ENCODE results near the gene GNG14. TPM values are rescaled to one million over a fixed set of nuclear protein-coding genes. Genes with fewer than 3 reads are reported as not detected.
A peak's percentile ranks its signal among the peaks of the same experiment; 100 is the strongest.

GNG14 gene
- total and polyA plus RNA-seq, 10 of the 15 experiments (the other 5 are each of a cell fraction or from before 2014, with no cell fraction given): not detected

- no peak for TF ChIP-seq BACH1 (IDR thresholded peaks at IDR 0.05; ENCODE audit: borderline replicate concordance)
- no peak for TF ChIP-seq ZZZ3 (IDR thresholded peaks at IDR 0.05; ENCODE audit: control insufficient read depth, insufficient read length, low read depth)
- peak; percentile 61; the same call in 1 of the 2 replicates for TF ChIP-seq SMAD5 (IDR thresholded peaks at IDR 0.05; ENCODE audit: low read depth)
- TF ChIP-seq SUPT20H (IDR thresholded peaks at IDR 0.05; ENCODE audit: borderline replicate concordance, control insufficient read depth, low read depth, low read length): no peak
- TF ChIP-seq HDGF (IDR thresholded peaks at IDR 0.05): no peak
- TF ChIP-seq CBX3 (IDR thresholded peaks at IDR 0.05; ENCODE audit: borderline replicate concordance, low read depth): no peak
- TF ChIP-seq IKZF2 (IDR thresholded peaks at IDR 0.05): peak; percentile 21 to 55; a peak in 1 of 4 replicates
- TF ChIP-seq ZBTB33 (IDR thresholded peaks at IDR 0.05): peak; percentile 14; the same call in 1 of the 2 replicates
- no peak for TF ChIP-seq SMARCA5 (IDR thresholded peaks at IDR 0.05)
- no peak for TF ChIP-seq SPI1 (IDR thresholded peaks at IDR 0.05; ENCODE audit: borderline replicate concordance, insufficient read depth, low read depth, low read length)
- no peak for TF ChIP-seq CUX1 (IDR thresholded peaks at IDR 0.05; ENCODE audit: insufficient replicate concordance, low read depth, low read length)
- TF ChIP-seq MXI1 (IDR thresholded peaks at IDR 0.05; ENCODE audit: low read depth, low read length): peak; percentile 82
- TF ChIP-seq SMC3 (IDR thresholded peaks at IDR 0.05; ENCODE audit: borderline replicate concordance, low read length): no peak; the same call in 1 of the 2 replicates
- TF ChIP-seq CTCF (IDR thresholded peaks at IDR 0.05 in 2 of 3, conservative IDR thresholded peaks at IDR 0.05 in 1 of 3; ENCODE audit: control insufficient read depth in 2 of 3, extremely low read depth in 1 of 3, insufficient read depth in 1 of 3, low read depth in 3 of 3, low read length in 3 of 3): no peak
- peak; percentile 17; the same call in 1 of the 2 replicates for TF ChIP-seq IRF4 (IDR thresholded peaks at IDR 0.05; ENCODE audit: low read depth, low read length)
- no peak for TF ChIP-seq SUZ12 (IDR thresholded peaks at IDR 0.05; ENCODE audit: unreplicated experiment)
- no peak for TF ChIP-seq KDM1A (IDR thresholded peaks at IDR 0.05; ENCODE audit: borderline replicate concordance)
- peak; percentile 82 for TF ChIP-seq MLLT1 (IDR thresholded peaks at IDR 0.05)
Observed at GRCh38 chr19:12669270-12670158, 18.3 kb upstream of the GNG14 start (continued).
